Vagina (tissue), 2 donors: ENCODE data around the gene GTF3C5.

Experiments used
- POLR2A ChIP-seq, 2 donors: fragments of 450-650 bp; IDR thresholded peaks; one replicate each; pipeline ENCODE4 v1.6.1; 2017; ENCODE audit warnings: antibody characterized with exemption in 2 of 2, mild to moderate bottlenecking in 2 of 2, moderate library complexity in 2 of 2
- POLR2AphosphoS5 ChIP-seq, 2 donors: sonication (generic); formaldehyde crosslinking; IDR thresholded peaks; one replicate each; pipeline ENCODE4 v1.9.0; 2017; ENCODE audit warnings: antibody characterized with exemption in 2 of 2, mild to moderate bottlenecking in 2 of 2, low read depth in 1 of 2; ENCODE audit not compliant: insufficient read depth in 1 of 2
- TF ChIP-seq, protein P1 (sequence below), 3 experiments: fragments of 450-650 bp in 2 of 3; fragments of 200-600 bp in 1 of 3; sonication (generic) in 1 of 3; IDR thresholded peaks; one replicate each; pipeline ENCODE4 v1.5.1; 2017 to 2019; ENCODE audit warnings: antibody characterized with exemption in 3 of 3, mild to moderate bottlenecking in 2 of 3, moderate library complexity in 2 of 3

- TF ChIP-seq, protein P1, sequence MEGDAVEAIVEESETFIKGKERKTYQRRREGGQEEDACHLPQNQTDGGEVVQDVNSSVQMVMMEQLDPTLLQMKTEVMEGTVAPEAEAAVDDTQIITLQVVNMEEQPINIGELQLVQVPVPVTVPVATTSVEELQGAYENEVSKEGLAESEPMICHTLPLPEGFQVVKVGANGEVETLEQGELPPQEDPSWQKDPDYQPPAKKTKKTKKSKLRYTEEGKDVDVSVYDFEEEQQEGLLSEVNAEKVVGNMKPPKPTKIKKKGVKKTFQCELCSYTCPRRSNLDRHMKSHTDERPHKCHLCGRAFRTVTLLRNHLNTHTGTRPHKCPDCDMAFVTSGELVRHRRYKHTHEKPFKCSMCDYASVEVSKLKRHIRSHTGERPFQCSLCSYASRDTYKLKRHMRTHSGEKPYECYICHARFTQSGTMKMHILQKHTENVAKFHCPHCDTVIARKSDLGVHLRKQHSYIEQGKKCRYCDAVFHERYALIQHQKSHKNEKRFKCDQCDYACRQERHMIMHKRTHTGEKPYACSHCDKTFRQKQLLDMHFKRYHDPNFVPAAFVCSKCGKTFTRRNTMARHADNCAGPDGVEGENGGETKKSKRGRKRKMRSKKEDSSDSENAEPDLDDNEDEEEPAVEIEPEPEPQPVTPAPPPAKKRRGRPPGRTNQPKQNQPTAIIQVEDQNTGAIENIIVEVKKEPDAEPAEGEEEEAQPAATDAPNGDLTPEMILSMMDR (IDR thresholded peaks at IDR 0.05): no peak
- TF ChIP-seq POLR2AphosphoS5 (IDR thresholded peaks at IDR 0.05; ENCODE audit: insufficient read depth in 1 of 2, low read depth in 1 of 2) (no peak), POLR2A (IDR thresholded peaks at IDR 0.05) (no peak)
These were observed 45.3 kb downstream of the GTF3C5 start for GRCh38 chr9:133075925-133076630.
